ENCODE measurements around the gene HSPA4L. TPM values are rescaled to one million over a fixed set of nuclear protein-coding genes. Genes with fewer than 3 reads are reported as not detected.

Gene HSPA4L
- total and polyA plus RNA-seq, 2 donors from 2014 or later: 8.8 to 13.5 TPM

DNA sequence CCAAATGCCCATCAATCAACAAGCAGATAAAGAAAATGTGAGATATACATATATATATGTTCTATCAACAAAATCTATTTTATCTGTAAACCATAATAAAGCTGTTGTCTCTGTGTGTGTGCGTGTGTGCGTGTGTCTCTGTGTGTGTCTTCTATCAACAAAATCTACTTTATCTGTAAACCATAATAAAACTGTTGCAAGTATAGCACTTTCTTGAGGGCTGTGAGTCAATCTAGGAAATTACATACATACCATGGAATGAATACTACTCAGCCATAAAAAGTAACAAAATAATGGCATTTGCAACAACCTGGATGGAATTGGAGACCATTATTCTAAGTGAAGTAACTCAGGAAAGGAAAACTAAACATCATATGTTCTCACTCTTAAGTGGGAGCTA, 86.1 kb downstream of the HSPA4L start:
- TF ChIP-seq, protein P1, sequence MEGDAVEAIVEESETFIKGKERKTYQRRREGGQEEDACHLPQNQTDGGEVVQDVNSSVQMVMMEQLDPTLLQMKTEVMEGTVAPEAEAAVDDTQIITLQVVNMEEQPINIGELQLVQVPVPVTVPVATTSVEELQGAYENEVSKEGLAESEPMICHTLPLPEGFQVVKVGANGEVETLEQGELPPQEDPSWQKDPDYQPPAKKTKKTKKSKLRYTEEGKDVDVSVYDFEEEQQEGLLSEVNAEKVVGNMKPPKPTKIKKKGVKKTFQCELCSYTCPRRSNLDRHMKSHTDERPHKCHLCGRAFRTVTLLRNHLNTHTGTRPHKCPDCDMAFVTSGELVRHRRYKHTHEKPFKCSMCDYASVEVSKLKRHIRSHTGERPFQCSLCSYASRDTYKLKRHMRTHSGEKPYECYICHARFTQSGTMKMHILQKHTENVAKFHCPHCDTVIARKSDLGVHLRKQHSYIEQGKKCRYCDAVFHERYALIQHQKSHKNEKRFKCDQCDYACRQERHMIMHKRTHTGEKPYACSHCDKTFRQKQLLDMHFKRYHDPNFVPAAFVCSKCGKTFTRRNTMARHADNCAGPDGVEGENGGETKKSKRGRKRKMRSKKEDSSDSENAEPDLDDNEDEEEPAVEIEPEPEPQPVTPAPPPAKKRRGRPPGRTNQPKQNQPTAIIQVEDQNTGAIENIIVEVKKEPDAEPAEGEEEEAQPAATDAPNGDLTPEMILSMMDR (IDR thresholded peaks at IDR 0.05; ENCODE audit: borderline replicate concordance, extremely low read depth, insufficient read depth): no peak
- H3K27me3 ChIP-seq (ENCODE audit: control insufficient read depth, insufficient read depth, low read length): no peaks in the 10 kb centered on the region
- DNase-seq (no peak), FAIRE-seq (no peak)
- no peaks in the 10 kb centered on the region for H3K36me3 ChIP-seq (ENCODE audit: control insufficient read depth in 2 of 3, insufficient read depth in 3 of 3, low read length in 3 of 3)
- no peak overlapping the region for H3K27ac ChIP-seq (ENCODE audit: low read depth in 2 of 2, low read length in 2 of 2)
- intact Hi-C loops (cut with DNase I): no loop called here
- peaks cover 0 to 2% (median 0%) of the 10 kb centered on the region in 3 donors for H3K4me1 ChIP-seq (ENCODE audit: control insufficient read depth in 2 of 3, insufficient read depth in 2 of 3, low read depth in 1 of 3, low read length in 3 of 3)
- H3K9ac ChIP-seq (ENCODE audit: low read length in 3 of 3): no peak overlapping the region
- H3K4me3 ChIP-seq (ENCODE audit: low read length in 3 of 3): no peak overlapping the region
- no peaks in the 10 kb centered on the region for H3K9me3 ChIP-seq (ENCODE audit: control insufficient read depth in 2 of 3, insufficient read depth in 1 of 3, low read length in 3 of 3)

DNA sequence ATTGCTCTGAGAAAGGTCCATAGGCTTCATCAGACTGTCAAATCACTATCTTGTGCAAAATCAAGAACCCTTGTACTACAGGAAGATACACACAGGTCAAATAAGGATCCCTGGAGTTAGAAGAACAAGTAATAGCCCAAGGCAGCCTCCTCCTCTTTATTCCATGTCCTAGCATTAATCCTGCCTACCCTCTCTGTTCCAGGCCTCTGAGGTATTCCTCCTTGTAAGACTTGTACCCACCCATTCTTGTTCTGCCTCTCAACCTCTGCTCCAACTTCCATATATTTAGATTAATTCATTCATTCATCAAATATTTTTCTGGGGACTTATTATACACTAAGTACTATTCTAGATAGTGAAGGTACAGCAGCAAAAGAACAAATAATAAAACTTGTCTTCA, 88.2 kb downstream of the HSPA4L start:
- peaks cover 0 to 2% (median 0%) of the 10 kb centered on the region in 3 donors for H3K4me1 ChIP-seq (ENCODE audit: control insufficient read depth in 2 of 3, insufficient read depth in 2 of 3, low read depth in 1 of 3, low read length in 3 of 3)
- no peak overlapping the region for H3K27ac ChIP-seq (ENCODE audit: low read depth in 2 of 2, low read length in 2 of 2)
- H3K36me3 ChIP-seq (ENCODE audit: control insufficient read depth in 2 of 3, insufficient read depth in 3 of 3, low read length in 3 of 3): no peaks in the 10 kb centered on the region
- intact Hi-C loops (cut with DNase I): no loop called here
- no peak for DNase-seq
- H3K27me3 ChIP-seq (ENCODE audit: control insufficient read depth, insufficient read depth, low read length): no peaks in the 10 kb centered on the region
- FAIRE-seq: no peak
- no peak overlapping the region for H3K9ac ChIP-seq (ENCODE audit: low read length in 3 of 3)
- TF ChIP-seq, protein P1 (IDR thresholded peaks at IDR 0.05; ENCODE audit: borderline replicate concordance, extremely low read depth, insufficient read depth): no peak
- no peaks in the 10 kb centered on the region for H3K9me3 ChIP-seq (ENCODE audit: control insufficient read depth in 2 of 3, insufficient read depth in 1 of 3, low read length in 3 of 3)
- no peak overlapping the region for H3K4me3 ChIP-seq (ENCODE audit: low read length in 3 of 3)

DNA sequence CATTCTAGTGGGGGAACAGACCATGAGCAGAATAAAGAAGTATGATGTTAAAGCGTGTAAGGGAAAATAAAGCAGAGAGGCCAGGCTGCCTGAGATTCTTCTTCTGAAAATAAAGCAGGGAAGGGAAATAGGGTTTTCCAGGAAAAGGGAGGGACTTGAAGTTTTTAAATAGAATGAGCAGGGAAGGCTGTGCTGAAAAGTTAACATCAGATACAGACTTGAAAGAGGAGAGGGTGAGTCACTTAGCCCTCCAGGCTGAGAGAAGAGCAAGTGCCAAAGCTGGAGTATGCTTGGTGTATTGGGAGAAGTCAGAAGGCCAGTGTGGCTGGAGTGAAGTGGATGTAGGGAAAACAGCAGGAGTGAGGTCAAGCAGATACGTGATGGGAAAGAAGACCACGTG, 88.6 kb downstream of the HSPA4L start:
- DNase-seq (peak in 1 of 5 donors; percentile 16), FAIRE-seq (no peak)
- H3K9ac ChIP-seq (ENCODE audit: low read length in 3 of 3): no peak overlapping the region
- H3K27me3 ChIP-seq (ENCODE audit: control insufficient read depth, insufficient read depth, low read length): no peaks in the 10 kb centered on the region
- no peak overlapping the region for H3K27ac ChIP-seq (ENCODE audit: low read depth in 2 of 2, low read length in 2 of 2)
- no peaks in the 10 kb centered on the region for H3K36me3 ChIP-seq (ENCODE audit: control insufficient read depth in 2 of 3, insufficient read depth in 3 of 3, low read length in 3 of 3)
- intact Hi-C loops (cut with DNase I): no loop called here
- H3K4me1 ChIP-seq (ENCODE audit: control insufficient read depth in 2 of 3, insufficient read depth in 2 of 3, low read depth in 1 of 3, low read length in 3 of 3): peaks cover 0 to 2% (median 0%) of the 10 kb centered on the region in 3 donors
- H3K4me3 ChIP-seq (ENCODE audit: low read length in 3 of 3): no peak overlapping the region
- TF ChIP-seq, protein P1 (IDR thresholded peaks at IDR 0.05; ENCODE audit: borderline replicate concordance, extremely low read depth, insufficient read depth): no peak
- no peaks in the 10 kb centered on the region for H3K9me3 ChIP-seq (ENCODE audit: control insufficient read depth in 2 of 3, insufficient read depth in 1 of 3, low read length in 3 of 3)

DNA sequence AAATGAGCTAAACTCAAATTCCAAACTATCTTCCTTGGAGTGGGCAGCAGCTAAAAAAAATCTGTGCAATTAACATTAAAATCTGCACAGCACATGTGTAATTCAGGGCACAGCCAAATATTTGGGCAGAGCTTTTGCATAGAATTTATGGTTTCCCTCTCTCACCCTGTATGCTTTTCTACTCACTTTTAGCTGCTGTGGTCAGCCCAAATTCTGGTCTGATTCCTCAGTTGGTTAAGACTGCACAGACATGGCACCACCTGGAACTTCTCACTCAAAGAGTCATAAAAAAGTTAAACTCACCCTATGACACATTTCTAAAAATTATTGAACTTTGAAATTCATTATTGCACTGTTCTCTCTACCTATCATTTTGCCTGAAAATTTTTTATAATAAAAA, 93.7 kb downstream of the HSPA4L start:
- intact Hi-C loops (cut with DNase I): no loop called here
- H3K9ac ChIP-seq (ENCODE audit: low read length in 3 of 3): no peak overlapping the region
- H3K4me1 ChIP-seq (ENCODE audit: control insufficient read depth in 2 of 3, insufficient read depth in 2 of 3, low read depth in 1 of 3, low read length in 3 of 3): peaks cover 0 to 1% (median 0%) of the 10 kb centered on the region in 3 donors
- no peaks in the 10 kb centered on the region for H3K36me3 ChIP-seq (ENCODE audit: control insufficient read depth in 2 of 3, insufficient read depth in 3 of 3, low read length in 3 of 3)
- DNase-seq (no peak), FAIRE-seq (no peak)
- no peaks in the 10 kb centered on the region for H3K9me3 ChIP-seq (ENCODE audit: control insufficient read depth in 2 of 3, insufficient read depth in 1 of 3, low read length in 3 of 3)
- TF ChIP-seq, protein P1 (IDR thresholded peaks at IDR 0.05; ENCODE audit: borderline replicate concordance, extremely low read depth, insufficient read depth): no peak
- H3K27me3 ChIP-seq (ENCODE audit: control insufficient read depth, insufficient read depth, low read length): no peaks in the 10 kb centered on the region
- no peak overlapping the region for H3K27ac ChIP-seq (ENCODE audit: low read depth in 2 of 2, low read length in 2 of 2)
- no peak overlapping the region for H3K4me3 ChIP-seq (ENCODE audit: low read length in 3 of 3)
